Trophoblast cell (in vitro differentiated cells and primary cell): ENCODE results near the gene SLIT3.

Experiments used
- DNase-seq, 2 donors: peaks; one replicate each; pipeline ENCODE4 v3.0.0-alpha.2; 2016
- H2AFZ ChIP-seq: 2 replicates; pipeline ENCODE4 v1.6.1; 2013; ENCODE audit warnings: low read length, moderate library complexity, mild to moderate bottlenecking; ENCODE audit not compliant: insufficient read depth, poor library complexity
- H2AK5ac ChIP-seq: 2 replicates; pipeline ENCODE4 v1.6.1; 2013; ENCODE audit warnings: mild to moderate bottlenecking, low read length
- H2BK120ac ChIP-seq: 2 replicates; pipeline ENCODE4 v1.6.1; 2013; ENCODE audit warnings: low read length, mild to moderate bottlenecking, moderate library complexity; ENCODE audit not compliant: insufficient read depth, poor library complexity
- H2BK12ac ChIP-seq: 2 replicates; pipeline ENCODE4 v1.6.1; 2013; ENCODE audit warnings: mild to moderate bottlenecking, low read length, moderate library complexity
- H2BK5ac ChIP-seq: 2 replicates; pipeline ENCODE4 v1.6.1; 2013; ENCODE audit warnings: low read length, low read depth, moderate library complexity, mild to moderate bottlenecking; ENCODE audit not compliant: poor library complexity
- H3K14ac ChIP-seq: 2 replicates; pipeline ENCODE4 v1.6.1; 2013; ENCODE audit warnings: mild to moderate bottlenecking, low read length
- H3K18ac ChIP-seq: 2 replicates; pipeline ENCODE4 v1.6.1; 2013; ENCODE audit warnings: mild to moderate bottlenecking, low read length
- H3K23ac ChIP-seq: 2 replicates; pipeline ENCODE4 v1.6.1; 2013; ENCODE audit warnings: low read length
- H3K27ac ChIP-seq: 2 replicates; pipeline ENCODE4 v1.5.1; 2013; ENCODE audit warnings: low read depth, mild to moderate bottlenecking, inconsistent platforms, low read length, moderate library complexity
- H3K27me3 ChIP-seq: 2 replicates; pipeline ENCODE4 v1.6.1; 2013; ENCODE audit warnings: inconsistent platforms, mild to moderate bottlenecking, low read length, moderate library complexity; ENCODE audit not compliant: insufficient read depth
- H3K36me3 ChIP-seq, 2 experiments: 1 replicate in 1 of 2; 2 replicates in 1 of 2; pipeline ENCODE4 v1.6.1; 2013; ENCODE audit warnings: low read length in 2 of 2, mild to moderate bottlenecking in 2 of 2, moderate library complexity in 1 of 2; ENCODE audit not compliant: insufficient read depth in 2 of 2, control insufficient read depth in 1 of 2
- H3K4ac ChIP-seq: 2 replicates; pipeline ENCODE4 v1.6.1; 2013; ENCODE audit warnings: low read depth, mild to moderate bottlenecking, low read length, moderate library complexity
- H3K4me1 ChIP-seq, 2 experiments: 1 replicate in 1 of 2; 2 replicates in 1 of 2; pipeline ENCODE4 v1.6.1; 2013; ENCODE audit warnings: low read length in 2 of 2, mild to moderate bottlenecking in 2 of 2, moderate library complexity in 1 of 2; ENCODE audit not compliant: insufficient read depth in 2 of 2, control insufficient read depth in 1 of 2
- H3K4me2 ChIP-seq: 2 replicates; pipeline ENCODE4 v1.6.1; 2013; ENCODE audit warnings: inconsistent platforms, mild to moderate bottlenecking, low read length, moderate library complexity
- H3K4me3 ChIP-seq: 2 replicates; pipeline ENCODE4 v1.5.1; 2013; ENCODE audit warnings: mild to moderate bottlenecking, low read depth, low read length, inconsistent platforms
- H3K79me1 ChIP-seq: one replicate; pipeline ENCODE4 v1.6.1; 2013; ENCODE audit warnings: low read length
- H3K79me2 ChIP-seq: 2 replicates; pipeline ENCODE4 v1.6.1; 2013; ENCODE audit warnings: low read length, mild to moderate bottlenecking; ENCODE audit not compliant: control insufficient read depth, insufficient read depth, poor library complexity
- H3K9ac ChIP-seq: 2 replicates; pipeline ENCODE4 v1.6.1; 2013; ENCODE audit warnings: mild to moderate bottlenecking, low read length
- H3K9me3 ChIP-seq: 2 replicates; pipeline ENCODE4 v1.6.1; 2013; ENCODE audit warnings: low read depth, mild to moderate bottlenecking, control low read depth, inconsistent platforms, low read length; ENCODE audit not compliant: insufficient read depth
- H4K12ac ChIP-seq: 2 replicates; pipeline ENCODE4 v1.6.1; 2013; ENCODE audit warnings: low read depth, mild to moderate bottlenecking, low read length, moderate library complexity
- H4K8ac ChIP-seq: 2 replicates; pipeline ENCODE4 v1.6.1; 2013; ENCODE audit warnings: low read depth, mild to moderate bottlenecking, low read length, moderate library complexity
- H4K91ac ChIP-seq: one replicate; pipeline ENCODE4 v1.6.1; 2013; ENCODE audit warnings: low read depth, mild to moderate bottlenecking, low read length, moderate library complexity
- WGBS: extraction: QIAGEN DNeasy Blood & Tissue Kit; methylation state at CpG from one replicate; pipeline ENCODE4 v1.1.7; 2013; ENCODE audit warnings: missing lambda C conversion rate; ENCODE audit not compliant: insufficient read length, insufficient coverage; ENCODE audit errors: extremely low coverage; 5-methylcytosine and 5-hydroxymethylcytosine counted together

SLIT3 gene

GRCh38 chr5:168881427-168882149 lies 419.4 kb downstream of the SLIT3 start:
- no CpG with 5 or more reads among the region's 11 CpGs for WGBS
- Histone ChIP-seq H3K9ac (no peak overlapping the region), H4K8ac (no peak overlapping the region), H3K36me3 (peaks cover 0 to 4% of the 10 kb centered on the region in 2 experiments), H2BK5ac (no peak overlapping the region), H3K4ac (no peak overlapping the region), H4K12ac (no peak overlapping the region), H4K91ac (no peak overlapping the region), H3K23ac (no peak overlapping the region), H2BK120ac (no peak overlapping the region), H3K14ac (no peak overlapping the region), H2BK12ac (no peak overlapping the region), H3K4me1 (peaks cover 3 to 10% of the 10 kb centered on the region in 2 experiments), H3K18ac (no peak overlapping the region), H3K4me3 (no peak overlapping the region), H3K4me2 (no peak overlapping the region), H3K79me2 (no peaks in the 10 kb centered on the region), H2AK5ac (no peak overlapping the region), H2AFZ (no peak overlapping the region), H3K27ac (no peak overlapping the region), H3K27me3 (no peaks in the 10 kb centered on the region), H3K79me1 (no peaks in the 10 kb centered on the region), H3K9me3 (peaks cover 2% of the 10 kb centered on the region)
- peak in 1 of 2 donors; percentile 15 for DNase-seq

DNA sequence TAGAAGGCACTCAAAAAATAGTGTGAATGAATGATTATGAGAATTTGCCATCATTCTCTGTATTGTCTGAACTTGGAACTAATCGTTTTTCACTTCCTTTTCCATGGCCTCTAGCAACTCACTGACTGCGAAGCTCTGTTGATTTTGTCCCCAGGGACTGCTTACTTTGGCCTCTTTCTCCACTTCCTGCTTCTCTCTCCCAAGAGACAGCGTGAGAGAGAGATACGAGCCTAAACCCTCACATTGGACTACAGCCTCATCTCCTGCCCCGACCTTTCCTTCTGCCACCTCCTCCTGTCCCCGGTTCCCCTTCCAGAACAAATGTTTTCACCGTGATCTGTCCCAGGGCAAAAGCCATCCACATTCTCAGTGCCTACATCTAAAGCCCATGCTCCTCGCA lies 421.0 kb downstream of the SLIT3 start:
- no peaks in the 10 kb centered on the region for H3K79me2 ChIP-seq
- no peak overlapping the region for H2BK120ac ChIP-seq
- H3K27me3 ChIP-seq: no peaks in the 10 kb centered on the region
- no CpG with 5 or more reads among the region's 8 CpGs for WGBS
- H3K9ac ChIP-seq: no peak overlapping the region
- H3K18ac ChIP-seq: no peak overlapping the region
- peaks cover 0 to 4% of the 10 kb centered on the region in 2 experiments for H3K36me3 ChIP-seq
- no peak overlapping the region for H4K12ac ChIP-seq
- H2BK5ac ChIP-seq: no peak overlapping the region
- no peak overlapping the region for H3K4ac ChIP-seq
- no peak overlapping the region for H2BK12ac ChIP-seq
- H3K4me1 ChIP-seq: peaks cover 3 to 14% of the 10 kb centered on the region in 2 experiments
- H3K23ac ChIP-seq: no peak overlapping the region
- H4K91ac ChIP-seq: no peak overlapping the region
- no peak for DNase-seq
- H3K4me3 ChIP-seq: no peak overlapping the region
- H2AFZ ChIP-seq: no peak overlapping the region
- H3K4me2 ChIP-seq: no peak overlapping the region
- H3K9me3 ChIP-seq: peaks cover 2% of the 10 kb centered on the region
- H3K14ac ChIP-seq: no peak overlapping the region
- no peaks in the 10 kb centered on the region for H3K79me1 ChIP-seq
- no peak overlapping the region for H2AK5ac ChIP-seq
- H4K8ac ChIP-seq: no peak overlapping the region
- no peak overlapping the region for H3K27ac ChIP-seq

- no peak overlapping the region for H3K18ac ChIP-seq
- no peak overlapping the region for H4K8ac ChIP-seq
- no peaks in the 10 kb centered on the region for H3K79me2 ChIP-seq
- H3K27ac ChIP-seq: no peak overlapping the region
- no peak overlapping the region for H4K12ac ChIP-seq
- no peak overlapping the region for H3K23ac ChIP-seq
- no peak overlapping the region for H3K14ac ChIP-seq
- WGBS: no CpG with 5 or more reads among the region's 2 CpGs
- no peak overlapping the region for H3K4ac ChIP-seq
- H3K4me2 ChIP-seq: no peak overlapping the region
- no peak for DNase-seq
- no peaks in the 10 kb centered on the region for H3K27me3 ChIP-seq
- no peak overlapping the region for H3K4me3 ChIP-seq
- H3K9me3 ChIP-seq: peaks cover 2% of the 10 kb centered on the region
- no peak overlapping the region for H3K9ac ChIP-seq
- H2AFZ ChIP-seq: no peak overlapping the region
- H4K91ac ChIP-seq: no peak overlapping the region
- no peaks in the 10 kb centered on the region for H3K79me1 ChIP-seq
- no peak overlapping the region for H2BK5ac ChIP-seq
- H3K36me3 ChIP-seq: peaks cover 0 to 4% of the 10 kb centered on the region in 2 experiments
- H2BK120ac ChIP-seq: no peak overlapping the region
- peaks cover 3 to 15% of the 10 kb centered on the region in 2 experiments for H3K4me1 ChIP-seq
- no peak overlapping the region for H2AK5ac ChIP-seq
- H2BK12ac ChIP-seq: no peak overlapping the region
Observed at GRCh38 chr5:168879331-168879730, 421.6 kb downstream of the SLIT3 start.

GRCh38 chr5:168878135-168878745 lies 422.7 kb downstream of the SLIT3 start:
- Histone ChIP-seq H2BK12ac (no peak overlapping the region), H4K8ac (no peak overlapping the region), H3K23ac (no peak overlapping the region), H3K9ac (no peak overlapping the region), H3K9me3 (peaks cover 2% of the 10 kb centered on the region), H3K27ac (no peak overlapping the region), H3K14ac (no peak overlapping the region), H2AK5ac (no peak overlapping the region), H3K79me2 (no peaks in the 10 kb centered on the region), H4K91ac (no peak overlapping the region), H3K4ac (no peak overlapping the region), H3K79me1 (no peaks in the 10 kb centered on the region), H3K27me3 (no peaks in the 10 kb centered on the region), H3K4me1 (peaks cover 3 to 15% of the 10 kb centered on the region in 2 experiments), H2AFZ (no peak overlapping the region), H3K4me2 (no peak overlapping the region), H3K18ac (no peak overlapping the region), H3K36me3 (peaks cover 0 to 4% of the 10 kb centered on the region in 2 experiments), H4K12ac (no peak overlapping the region), H3K4me3 (no peak overlapping the region), H2BK5ac (no peak overlapping the region), H2BK120ac (no peak overlapping the region)
- no CpG with 5 or more reads among the region's 10 CpGs for WGBS
- no peak for DNase-seq
